Measurements from ENCODE around the gene CACNA1I. TPM values are rescaled to one million over a fixed set of nuclear protein-coding genes. Genes with fewer than 3 reads are reported as not detected.

Gene CACNA1I
- total and polyA plus RNA-seq, 2 experiments from 2014 or later, result 0.42 to 2.4 TPM

- TF ChIP-seq ZNF462 (CRISPR knock-in tag; IDR thresholded peaks at IDR 0.05) (no peak), JUNB (IDR thresholded peaks at IDR 0.05; ENCODE audit: unreplicated experiment) (no peak), CREB1 (CRISPR knock-in tag; IDR thresholded peaks at IDR 0.05; ENCODE audit: low read depth) (no peak), EZH2 (IDR thresholded peaks at IDR 0.05; ENCODE audit: low read depth, unreplicated experiment) (no peak), ZNF331 (CRISPR knock-in tag; IDR thresholded peaks at IDR 0.05; ENCODE audit: low read depth) (no peak), EZH2phosphoT487 (IDR thresholded peaks at IDR 0.05; ENCODE audit: unreplicated experiment) (no peak), POLR2AphosphoS5 (IDR thresholded peaks at IDR 0.05; ENCODE audit: low read depth) (no peak)
- TF ChIP-seq, protein P1, sequence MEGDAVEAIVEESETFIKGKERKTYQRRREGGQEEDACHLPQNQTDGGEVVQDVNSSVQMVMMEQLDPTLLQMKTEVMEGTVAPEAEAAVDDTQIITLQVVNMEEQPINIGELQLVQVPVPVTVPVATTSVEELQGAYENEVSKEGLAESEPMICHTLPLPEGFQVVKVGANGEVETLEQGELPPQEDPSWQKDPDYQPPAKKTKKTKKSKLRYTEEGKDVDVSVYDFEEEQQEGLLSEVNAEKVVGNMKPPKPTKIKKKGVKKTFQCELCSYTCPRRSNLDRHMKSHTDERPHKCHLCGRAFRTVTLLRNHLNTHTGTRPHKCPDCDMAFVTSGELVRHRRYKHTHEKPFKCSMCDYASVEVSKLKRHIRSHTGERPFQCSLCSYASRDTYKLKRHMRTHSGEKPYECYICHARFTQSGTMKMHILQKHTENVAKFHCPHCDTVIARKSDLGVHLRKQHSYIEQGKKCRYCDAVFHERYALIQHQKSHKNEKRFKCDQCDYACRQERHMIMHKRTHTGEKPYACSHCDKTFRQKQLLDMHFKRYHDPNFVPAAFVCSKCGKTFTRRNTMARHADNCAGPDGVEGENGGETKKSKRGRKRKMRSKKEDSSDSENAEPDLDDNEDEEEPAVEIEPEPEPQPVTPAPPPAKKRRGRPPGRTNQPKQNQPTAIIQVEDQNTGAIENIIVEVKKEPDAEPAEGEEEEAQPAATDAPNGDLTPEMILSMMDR (conservative IDR thresholded peaks at IDR 0.05; ENCODE audit: low read depth in 2 of 2), result no peak
- TF ChIP-seq, protein P2, sequence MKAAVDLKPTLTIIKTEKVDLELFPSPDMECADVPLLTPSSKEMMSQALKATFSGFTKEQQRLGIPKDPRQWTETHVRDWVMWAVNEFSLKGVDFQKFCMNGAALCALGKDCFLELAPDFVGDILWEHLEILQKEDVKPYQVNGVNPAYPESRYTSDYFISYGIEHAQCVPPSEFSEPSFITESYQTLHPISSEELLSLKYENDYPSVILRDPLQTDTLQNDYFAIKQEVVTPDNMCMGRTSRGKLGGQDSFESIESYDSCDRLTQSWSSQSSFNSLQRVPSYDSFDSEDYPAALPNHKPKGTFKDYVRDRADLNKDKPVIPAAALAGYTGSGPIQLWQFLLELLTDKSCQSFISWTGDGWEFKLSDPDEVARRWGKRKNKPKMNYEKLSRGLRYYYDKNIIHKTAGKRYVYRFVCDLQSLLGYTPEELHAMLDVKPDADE (IDR thresholded peaks at IDR 0.05), result no peak
Observed at GRCh38 chr22:39536711-39537110, 33.8 kb upstream of the CACNA1I start (continued).

All from GM23338 (cell line).